ACHN (cell line): ENCODE data around the gene TMUB2.
"Not testable (repeated sequence)": the region's sequence is repeated elsewhere in the genome, so short reads cannot be mapped to it uniquely, and the experiment has no call there.

Experiments
- DNase-seq: peaks from one replicate; pipeline ENCODE4 v3.0.0-alpha.2; 2015
- in situ Hi-C: cut with HindIII; loops from 2 replicates; pipeline ENCODE4 v1.10.0; 2017; ENCODE audit warnings: low sequenced_read_pairs, low pct_ligation_motif_present, low pct_unique_long_range_greater_than_20kb

TMUB2 gene

GRCh38 chr17:44230140-44230539, 43.4 kb downstream of the TMUB2 start:
- no peak for DNase-seq
- in situ Hi-C loops: no loop called here

- in situ Hi-C loops: no loop called here
- DNase-seq: no peak
Measured at GRCh38 chr17:44232061-44232460, 45.3 kb downstream of the TMUB2 start.

- no peak for DNase-seq
- in situ Hi-C loops: no loop called here
Measured at GRCh38 chr17:44233582-44233981, 46.8 kb downstream of the TMUB2 start.

GRCh38 chr17:44235583-44235936, 48.8 kb downstream of the TMUB2 start:
- DNase-seq: peak; percentile 95
- in situ Hi-C loops: no loop called here

GRCh38 chr17:44236444-44236991, 49.7 kb downstream of the TMUB2 start:
- in situ Hi-C loops: no loop called here
- DNase-seq: no peak

GRCh38 chr17:44237886-44238285, 51.1 kb downstream of the TMUB2 start:
- in situ Hi-C loops, DNase-seq: not testable (repeated sequence)

- no peak for DNase-seq
- in situ Hi-C loops: no loop called here
Measured at GRCh38 chr17:44241106-44241624, 54.4 kb downstream of the TMUB2 start.
